Raji (cell line): Measurements from ENCODE around the gene DIAPH2.

Experiments
- POLR2A ChIP-seq: IDR thresholded peaks from 2 replicates; pipeline ENCODE4 v1.6.1; 2011; ENCODE audit warnings: low read depth, low read length, control low read depth; ENCODE audit not compliant: insufficient read depth

Gene DIAPH2

GRCh38 chrX:96761566-96761965 is 76.9 kb downstream of the DIAPH2 start:
- TF ChIP-seq POLR2A: no peak

GRCh38 chrX:96763608-96764007 is 79.0 kb downstream of the DIAPH2 start:
- no peak for TF ChIP-seq POLR2A

- TF ChIP-seq POLR2A: no peak
These were observed 80.2 kb downstream of the DIAPH2 start for GRCh38 chrX:96764864-96765263.

- no peak for TF ChIP-seq POLR2A
These were observed 85.7 kb downstream of the DIAPH2 start for GRCh38 chrX:96770315-96770714.

- TF ChIP-seq POLR2A: no peak
These were observed 86.8 kb downstream of the DIAPH2 start for GRCh38 chrX:96771486-96771885.

- TF ChIP-seq POLR2A: no peak
These were observed 89.5 kb downstream of the DIAPH2 start for GRCh38 chrX:96774116-96774515.

GRCh38 chrX:96776966-96777365 is 92.3 kb downstream of the DIAPH2 start:
- TF ChIP-seq POLR2A: no peak

- TF ChIP-seq POLR2A: no peak
These were observed 106.9 kb downstream of the DIAPH2 start for GRCh38 chrX:96791559-96791958.

- no peak for TF ChIP-seq POLR2A
These were observed 107.4 kb downstream of the DIAPH2 start for GRCh38 chrX:96792047-96792446.

GRCh38 chrX:96798982-96799381 is 114.3 kb downstream of the DIAPH2 start:
- no peak for TF ChIP-seq POLR2A

- no peak for TF ChIP-seq POLR2A
These were observed 122.7 kb downstream of the DIAPH2 start for GRCh38 chrX:96807318-96807717.

GRCh38 chrX:96820935-96821334 is 136.3 kb downstream of the DIAPH2 start:
- no peak for TF ChIP-seq POLR2A

- no peak for TF ChIP-seq POLR2A
These were observed 139.5 kb downstream of the DIAPH2 start for GRCh38 chrX:96824166-96824565.

GRCh38 chrX:96833333-96833732 is 148.7 kb downstream of the DIAPH2 start:
- TF ChIP-seq POLR2A: no peak

- no peak for TF ChIP-seq POLR2A
These were observed 149.5 kb downstream of the DIAPH2 start for GRCh38 chrX:96834137-96834536.

GRCh38 chrX:96835660-96836289 is 151.1 kb downstream of the DIAPH2 start:
- no peak for TF ChIP-seq POLR2A

- TF ChIP-seq POLR2A: no peak
These were observed 153.2 kb downstream of the DIAPH2 start for GRCh38 chrX:96837808-96838207.

GRCh38 chrX:96838537-96838936 is 153.9 kb downstream of the DIAPH2 start:
- no peak for TF ChIP-seq POLR2A

GRCh38 chrX:96841325-96841724 is 156.7 kb downstream of the DIAPH2 start:
- no peak for TF ChIP-seq POLR2A
